WTC11 (cell line): ENCODE measurements around the gene PYM1.

Experiments used
- ELF4 ChIP-seq: sonication (generic); formaldehyde crosslinking; IDR thresholded peaks from 2 replicates; pipeline ENCODE4 v1.8.1; 2022; ENCODE audit warnings: low read depth, mild to moderate bottlenecking, moderate library complexity, missing genetic modification reagents
- NFATC4 ChIP-seq: fragments of 250-450 bp; sonication (Bioruptor Pico); IDR thresholded peaks from 2 replicates; pipeline ENCODE4 v1.9.0; 2021; ENCODE audit warnings: mild to moderate bottlenecking
- NR1H2 ChIP-seq: sonication (generic); formaldehyde crosslinking; IDR thresholded peaks from 2 replicates; pipeline ENCODE4 v1.9.0; 2021; ENCODE audit warnings: mild to moderate bottlenecking, moderate library complexity, missing genetic modification reagents
- PRRX2 ChIP-seq: fragments of 250-450 bp; sonication (Bioruptor Pico); IDR thresholded peaks from 2 replicates; pipeline ENCODE4 v1.8.0; 2021; ENCODE audit warnings: mild to moderate bottlenecking
- TF ChIP-seq, protein P1 (sequence below): sonication (generic); formaldehyde crosslinking; conservative IDR thresholded peaks from 2 replicates; pipeline ENCODE4 v1.8.1; 2023; ENCODE audit warnings: mild to moderate bottlenecking, low read depth, missing genetic modification reagents, moderate library complexity
- TF ChIP-seq, protein P2 (sequence below): sonication (generic); formaldehyde crosslinking; IDR thresholded peaks from 2 replicates; pipeline ENCODE4 v1.8.1; 2023; ENCODE audit warnings: mild to moderate bottlenecking, missing genetic modification reagents, moderate library complexity
- TF ChIP-seq, protein P3 (sequence below): sonication (generic); formaldehyde crosslinking; IDR thresholded peaks from 2 replicates; pipeline ENCODE4 v1.8.1; 2022; ENCODE audit warnings: mild to moderate bottlenecking, missing genetic modification reagents, moderate library complexity, borderline replicate concordance

DNA sequence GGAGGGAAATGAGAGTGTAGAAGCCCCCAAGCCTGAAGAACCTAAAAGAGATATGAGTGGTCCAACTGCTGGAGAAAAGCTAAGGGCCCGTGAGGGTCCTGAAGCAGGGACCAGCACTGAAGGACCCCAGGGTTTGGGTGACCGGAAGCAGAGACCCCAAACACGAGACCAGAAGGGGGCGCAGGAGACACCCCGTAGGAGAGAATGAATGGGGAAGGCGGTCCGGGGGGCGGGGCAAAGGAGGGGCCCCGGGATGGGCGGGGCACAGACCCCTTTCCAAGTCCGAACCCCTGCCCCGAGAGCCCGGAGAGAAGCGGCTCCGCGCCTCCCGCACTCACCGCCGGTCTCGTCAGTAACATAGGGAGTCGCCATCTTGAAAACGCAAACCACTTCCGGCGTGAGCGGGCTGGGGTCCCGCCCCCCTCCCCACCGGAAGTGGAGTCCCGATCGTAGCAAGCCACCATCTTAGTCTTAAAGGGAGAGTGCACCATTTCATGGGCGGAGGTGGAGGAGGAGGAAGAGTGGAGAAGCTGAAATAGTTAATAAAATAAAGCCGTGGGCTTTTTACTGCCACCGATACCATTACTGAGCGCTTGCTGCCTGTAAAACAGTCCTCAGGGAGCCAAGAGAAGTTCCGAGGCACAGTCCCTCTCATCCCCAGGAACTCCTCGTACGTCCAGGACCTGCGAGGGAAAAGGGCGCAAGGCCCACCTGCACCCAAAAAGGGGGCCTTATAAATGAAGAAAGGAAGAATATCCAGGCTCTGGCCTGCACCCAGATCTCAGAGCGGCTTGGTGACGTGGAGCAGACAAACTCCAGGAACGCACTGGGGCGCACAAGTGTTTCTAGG, 731 bp downstream of the PYM1 start:
- TF ChIP-seq PRRX2 (CRISPR knock-in tag) = no peak
- TF ChIP-seq NFATC4 (CRISPR knock-in tag) = no peak
- TF ChIP-seq NR1H2 (CRISPR knock-in tag) = no peak
- TF ChIP-seq ELF4 (CRISPR knock-in tag) = no peak
- TF ChIP-seq, protein P1, sequence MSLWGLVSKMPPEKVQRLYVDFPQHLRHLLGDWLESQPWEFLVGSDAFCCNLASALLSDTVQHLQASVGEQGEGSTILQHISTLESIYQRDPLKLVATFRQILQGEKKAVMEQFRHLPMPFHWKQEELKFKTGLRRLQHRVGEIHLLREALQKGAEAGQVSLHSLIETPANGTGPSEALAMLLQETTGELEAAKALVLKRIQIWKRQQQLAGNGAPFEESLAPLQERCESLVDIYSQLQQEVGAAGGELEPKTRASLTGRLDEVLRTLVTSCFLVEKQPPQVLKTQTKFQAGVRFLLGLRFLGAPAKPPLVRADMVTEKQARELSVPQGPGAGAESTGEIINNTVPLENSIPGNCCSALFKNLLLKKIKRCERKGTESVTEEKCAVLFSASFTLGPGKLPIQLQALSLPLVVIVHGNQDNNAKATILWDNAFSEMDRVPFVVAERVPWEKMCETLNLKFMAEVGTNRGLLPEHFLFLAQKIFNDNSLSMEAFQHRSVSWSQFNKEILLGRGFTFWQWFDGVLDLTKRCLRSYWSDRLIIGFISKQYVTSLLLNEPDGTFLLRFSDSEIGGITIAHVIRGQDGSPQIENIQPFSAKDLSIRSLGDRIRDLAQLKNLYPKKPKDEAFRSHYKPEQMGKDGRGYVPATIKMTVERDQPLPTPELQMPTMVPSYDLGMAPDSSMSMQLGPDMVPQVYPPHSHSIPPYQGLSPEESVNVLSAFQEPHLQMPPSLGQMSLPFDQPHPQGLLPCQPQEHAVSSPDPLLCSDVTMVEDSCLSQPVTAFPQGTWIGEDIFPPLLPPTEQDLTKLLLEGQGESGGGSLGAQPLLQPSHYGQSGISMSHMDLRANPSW (CRISPR knock-in tag) = no peak
- TF ChIP-seq, protein P2, sequence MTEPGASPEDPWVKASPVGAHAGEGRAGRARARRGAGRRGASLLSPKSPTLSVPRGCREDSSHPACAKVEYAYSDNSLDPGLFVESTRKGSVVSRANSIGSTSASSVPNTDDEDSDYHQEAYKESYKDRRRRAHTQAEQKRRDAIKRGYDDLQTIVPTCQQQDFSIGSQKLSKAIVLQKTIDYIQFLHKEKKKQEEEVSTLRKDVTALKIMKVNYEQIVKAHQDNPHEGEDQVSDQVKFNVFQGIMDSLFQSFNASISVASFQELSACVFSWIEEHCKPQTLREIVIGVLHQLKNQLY = no peak
- TF ChIP-seq, protein P3, sequence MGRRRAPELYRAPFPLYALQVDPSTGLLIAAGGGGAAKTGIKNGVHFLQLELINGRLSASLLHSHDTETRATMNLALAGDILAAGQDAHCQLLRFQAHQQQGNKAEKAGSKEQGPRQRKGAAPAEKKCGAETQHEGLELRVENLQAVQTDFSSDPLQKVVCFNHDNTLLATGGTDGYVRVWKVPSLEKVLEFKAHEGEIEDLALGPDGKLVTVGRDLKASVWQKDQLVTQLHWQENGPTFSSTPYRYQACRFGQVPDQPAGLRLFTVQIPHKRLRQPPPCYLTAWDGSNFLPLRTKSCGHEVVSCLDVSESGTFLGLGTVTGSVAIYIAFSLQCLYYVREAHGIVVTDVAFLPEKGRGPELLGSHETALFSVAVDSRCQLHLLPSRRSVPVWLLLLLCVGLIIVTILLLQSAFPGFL (CRISPR knock-in tag) = no peak
